Calu3 (cell line): ENCODE data around the gene NF1. TPM values are rescaled to one million over a fixed set of nuclear protein-coding genes. Genes with fewer than 3 reads are reported as not detected.

Experiments
- BruUV-seq: library from RNA; stranded (reverse); fragments of 400-500 nt; replicated peaks from 2 replicates; lab custom pipeline; 2021; lab: Mats Ljungman, UMichigan
- CTCF ChIA-PET: fragments of 300-600 bp; sonication (Branson Sonifier 250); formaldehyde crosslinking; loops from one replicate; lab custom pipeline; 2022; ENCODE audit warnings: antibody characterized with exemption; lab: Charles Lee
- DNase-seq: peaks from one replicate; pipeline ENCODE4 v3.0.0; 2022
- H3K27ac Mint-ChIP-seq: one replicate; pipeline ENCODE4 v1.8.0; 2022; ENCODE audit warnings: mixed read lengths; ENCODE audit not compliant: unreplicated experiment
- H3K27me3 Mint-ChIP-seq: one replicate; pipeline ENCODE4 v1.8.0; 2022; ENCODE audit warnings: mixed read lengths; ENCODE audit not compliant: unreplicated experiment
- H3K36me3 Mint-ChIP-seq: one replicate; pipeline ENCODE4 v1.8.0; 2022; ENCODE audit warnings: mild to moderate bottlenecking, moderate library complexity, mixed read lengths; ENCODE audit not compliant: insufficient read depth, unreplicated experiment
- H3K4me1 Mint-ChIP-seq: one replicate; pipeline ENCODE4 v1.8.0; 2022; ENCODE audit warnings: mild to moderate bottlenecking, low read depth, mixed read lengths; ENCODE audit not compliant: unreplicated experiment
- H3K4me3 Mint-ChIP-seq: one replicate; pipeline ENCODE4 v1.8.0; 2022; ENCODE audit warnings: mild to moderate bottlenecking, low read depth, moderate library complexity, mixed read lengths; ENCODE audit not compliant: unreplicated experiment
- H3K9me3 Mint-ChIP-seq: one replicate; pipeline ENCODE4 v1.8.0; 2022; ENCODE audit warnings: low read depth, mixed read lengths; ENCODE audit not compliant: unreplicated experiment
- CTCF ChIP-seq: fragments of 200-600 bp; IDR thresholded peaks from one replicate; pipeline ENCODE4 v1.8.0; 2022; ENCODE audit warnings: antibody characterized with exemption; ENCODE audit not compliant: unreplicated experiment
- intact Hi-C: fragments of 100-400 bp; cut with micrococcal nuclease; formaldehyde crosslinking; loops from one replicate; pipeline ENCODE4 v1.10.0; 2022; ENCODE audit not compliant: unreplicated experiment
- total RNA-seq: library from RNA; stranded (reverse); gene quantifications from 2 replicates; pipeline ENCODE4 v1.2.3, GENCODE V29; 2022

Gene NF1
- total RNA-seq, 1 experiment from 2014 or later: 64.7 TPM

DNA sequence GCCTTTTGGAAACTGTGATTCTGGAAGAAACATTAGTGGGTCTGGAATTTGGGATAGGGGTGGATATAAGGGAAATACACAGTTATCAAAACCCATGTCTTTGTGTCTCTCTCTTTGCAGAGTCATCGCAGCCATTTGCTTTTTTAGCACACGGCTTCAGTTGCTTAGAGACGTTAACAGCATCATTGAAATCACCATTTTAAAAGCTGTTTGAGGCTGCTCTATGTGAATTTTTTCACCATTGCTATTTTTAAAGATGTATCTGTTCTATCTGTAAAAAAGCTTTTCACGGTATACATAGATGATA lies 155.0 kb downstream of the NF1 start:
- CTCF ChIA-PET: no interaction called here
- Mint-ChIP-seq H3K36me3 (peaks cover 11% of the 10 kb centered on the region), H3K4me1 (peaks cover 7% of the 10 kb centered on the region), H3K9me3 (no peaks in the 10 kb centered on the region), H3K27me3 (no peaks in the 10 kb centered on the region), H3K4me3 (no peak overlapping the region), H3K27ac (no peak overlapping the region)
- intact Hi-C loops: no loop called here
- BruUV-seq: no TSS peak
- TF ChIP-seq CTCF: no peak
- no peak for DNase-seq

DNA sequence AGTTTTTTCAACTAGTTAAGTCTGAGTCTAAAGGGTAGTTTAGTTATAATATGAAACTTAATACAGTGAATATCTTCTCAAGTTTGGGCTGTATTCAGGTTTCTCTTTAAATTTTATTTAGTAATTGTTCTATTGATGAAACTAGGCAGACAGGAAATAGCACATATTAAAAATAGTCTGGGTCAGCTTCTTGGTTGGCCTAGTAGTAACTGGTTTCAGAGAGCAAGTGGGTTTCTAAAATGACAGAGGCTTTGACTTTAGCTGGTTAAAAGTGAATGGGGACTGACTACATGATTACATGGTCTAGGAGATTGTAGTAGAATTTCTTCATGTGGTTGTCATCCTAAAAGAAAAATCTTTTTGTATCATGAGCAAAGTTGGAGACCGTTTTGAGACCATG lies 155.5 kb downstream of the NF1 start:
- no peak for DNase-seq
- CTCF ChIA-PET: no interaction called here
- BruUV-seq: no TSS peak
- Mint-ChIP-seq H3K4me1 (peaks cover 7% of the 10 kb centered on the region), H3K36me3 (peaks cover 11% of the 10 kb centered on the region), H3K27me3 (no peaks in the 10 kb centered on the region), H3K9me3 (no peaks in the 10 kb centered on the region), H3K27ac (no peak overlapping the region), H3K4me3 (no peak overlapping the region)
- TF ChIP-seq CTCF: no peak
- intact Hi-C loops: no loop called here

GRCh38 chr17:31251105-31251969 lies 156.6 kb downstream of the NF1 start:
- Mint-ChIP-seq H3K27me3 (no peaks in the 10 kb centered on the region), H3K9me3 (no peaks in the 10 kb centered on the region), H3K4me3 (no peak overlapping the region), H3K27ac (no peak overlapping the region), H3K36me3 (peaks cover 11% of the 10 kb centered on the region), H3K4me1 (peaks cover 7% of the 10 kb centered on the region)
- DNase-seq: no peak
- no TSS peak for BruUV-seq
- intact Hi-C loops: no loop called here
- CTCF ChIA-PET: no interaction called here
- TF ChIP-seq CTCF: no peak

DNA sequence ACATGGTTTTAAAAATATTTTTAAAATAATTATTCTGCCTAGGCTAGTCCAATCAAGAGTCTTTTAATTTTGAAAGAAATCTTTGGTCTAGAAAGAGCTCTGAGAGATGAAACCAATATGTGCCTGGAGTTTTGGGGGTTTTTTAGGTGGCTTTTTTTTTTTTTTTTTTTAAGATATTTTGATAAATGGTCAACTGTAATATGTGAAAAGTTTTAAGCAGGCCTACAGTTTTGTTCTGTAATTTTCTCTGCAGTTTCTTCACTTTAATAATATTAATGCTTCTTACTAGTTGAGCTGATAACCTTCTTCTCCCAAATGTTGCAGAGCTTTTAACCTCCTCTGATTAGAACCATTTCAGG lies 157.2 kb downstream of the NF1 start:
- no peak overlapping the region for H3K4me3 Mint-ChIP-seq
- no TSS peak for BruUV-seq
- peaks cover 9% of the 10 kb centered on the region for H3K36me3 Mint-ChIP-seq
- no peak for DNase-seq
- CTCF ChIA-PET: interaction anchor here (0.7 kb wide), 1 partner anchor 303 kb away, joined by 3 read pairs; no protein-coding TSS in a partner anchor
- H3K4me1 Mint-ChIP-seq: peaks cover 7% of the 10 kb centered on the region
- no peak overlapping the region for H3K27ac Mint-ChIP-seq
- no peaks in the 10 kb centered on the region for H3K9me3 Mint-ChIP-seq
- no peaks in the 10 kb centered on the region for H3K27me3 Mint-ChIP-seq
- TF ChIP-seq CTCF: no peak
- intact Hi-C loops: no loop called here
